ENCODE results near the gene SSNA1.

The SSNA1 gene

GRCh38 chr9:137204731-137205125, 16.3 kb downstream of the SSNA1 start:
- DNase-seq = no peak

GRCh38 chr9:137205126-137206069, 16.9 kb downstream of the SSNA1 start, which contains the start of the genes NDOR1 and TMEM203:
TSS of gene NDOR1 (plus strand) at chr9:137205700. CDS start at chr9:137205778, 78 bp downstream.
TSS of gene TMEM203 (minus strand) at chr9:137205648. CDS start at chr9:137205414, 234 bp downstream.
- no peak for DNase-seq

GRCh38 chr9:137206602-137207001, 18.1 kb downstream of the SSNA1 start:
- no peak for DNase-seq

- no peak for DNase-seq
Measured at GRCh38 chr9:137211532-137211931, 23.1 kb downstream of the SSNA1 start.

DNA sequence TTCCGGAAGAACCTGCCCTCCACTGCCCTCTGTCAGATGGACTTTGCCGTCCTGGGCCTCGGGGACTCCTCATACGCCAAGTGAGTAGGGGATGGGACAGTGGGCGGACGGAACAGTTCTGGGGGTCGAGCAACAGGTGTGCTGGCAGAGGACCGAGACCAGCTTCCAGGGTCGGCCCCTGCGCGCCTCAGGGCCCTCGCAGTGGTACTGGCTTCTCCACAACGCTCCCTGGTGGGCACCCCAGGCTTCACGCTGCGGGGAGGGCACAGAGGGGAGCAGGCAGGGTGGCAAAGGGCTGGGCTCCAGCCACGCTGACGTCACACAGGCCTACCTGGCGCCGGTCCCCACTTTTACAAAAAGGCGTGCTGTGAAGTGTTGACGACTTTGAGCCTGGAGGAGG, 24.0 kb downstream of the SSNA1 start:
- DNase-seq = no peak

- no peak for DNase-seq
Measured at GRCh38 chr9:137213160-137214060, 24.9 kb downstream of the SSNA1 start.

DNA sequence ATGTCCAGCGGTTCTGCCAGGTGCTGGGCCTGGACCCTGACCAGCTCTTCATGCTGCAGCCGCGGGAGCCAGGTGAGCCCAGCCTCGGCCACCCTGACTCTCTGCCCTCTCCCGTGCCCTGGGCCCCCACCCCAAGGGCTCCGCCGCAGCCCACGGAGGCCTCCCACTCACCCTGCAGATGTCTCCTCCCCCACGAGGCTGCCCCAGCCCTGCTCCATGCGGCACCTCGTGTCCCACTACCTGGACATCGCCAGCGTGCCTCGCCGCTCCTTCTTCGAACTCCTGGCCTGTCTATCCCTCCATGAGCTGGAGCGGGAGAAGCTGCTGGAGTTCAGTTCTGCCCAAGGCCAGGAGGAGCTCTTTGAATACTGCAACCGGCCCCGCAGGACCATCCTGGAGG, 26.1 kb downstream of the SSNA1 start:
- DNase-seq = no peak

GRCh38 chr9:137215196-137215986, 26.9 kb downstream of the SSNA1 start:
- no peak for DNase-seq

- no peak for DNase-seq
Measured at GRCh38 chr9:137216188-137216965, 27.9 kb downstream of the SSNA1 start.

GRCh38 chr9:137217276-137218211, 29.1 kb downstream of the SSNA1 start:
- DNase-seq = no peak

DNA sequence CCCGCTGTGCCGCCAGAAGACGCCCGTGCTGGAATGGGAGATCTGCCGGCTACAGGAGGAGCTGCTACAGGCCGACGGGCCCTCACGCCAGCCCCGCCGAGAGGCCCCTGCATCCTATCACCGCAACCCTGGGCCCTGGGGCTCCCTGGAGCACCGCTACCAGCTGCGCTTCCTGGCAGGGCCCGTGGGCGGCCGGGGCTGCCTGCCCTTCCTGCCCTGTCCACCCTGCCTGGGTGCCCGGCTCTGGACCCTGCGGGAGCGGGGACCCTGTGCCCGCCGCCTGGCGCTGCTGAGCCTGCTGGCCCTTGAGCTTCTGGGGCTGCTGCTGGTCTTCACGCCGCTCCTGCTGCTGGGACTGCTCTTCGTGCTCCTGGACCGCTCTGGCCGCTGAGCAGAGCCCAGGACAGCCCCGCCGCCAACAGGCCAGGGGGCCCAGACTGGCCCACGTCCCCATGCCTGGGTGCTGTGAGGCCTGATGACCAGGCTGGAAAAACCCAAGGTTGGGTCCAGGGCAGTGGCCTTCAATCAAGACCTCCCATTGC, 29.8 kb downstream of the SSNA1 start:
- no peak for DNase-seq

- no peak for DNase-seq
Measured at GRCh38 chr9:137218754-137219271, 30.3 kb downstream of the SSNA1 start.

DNA sequence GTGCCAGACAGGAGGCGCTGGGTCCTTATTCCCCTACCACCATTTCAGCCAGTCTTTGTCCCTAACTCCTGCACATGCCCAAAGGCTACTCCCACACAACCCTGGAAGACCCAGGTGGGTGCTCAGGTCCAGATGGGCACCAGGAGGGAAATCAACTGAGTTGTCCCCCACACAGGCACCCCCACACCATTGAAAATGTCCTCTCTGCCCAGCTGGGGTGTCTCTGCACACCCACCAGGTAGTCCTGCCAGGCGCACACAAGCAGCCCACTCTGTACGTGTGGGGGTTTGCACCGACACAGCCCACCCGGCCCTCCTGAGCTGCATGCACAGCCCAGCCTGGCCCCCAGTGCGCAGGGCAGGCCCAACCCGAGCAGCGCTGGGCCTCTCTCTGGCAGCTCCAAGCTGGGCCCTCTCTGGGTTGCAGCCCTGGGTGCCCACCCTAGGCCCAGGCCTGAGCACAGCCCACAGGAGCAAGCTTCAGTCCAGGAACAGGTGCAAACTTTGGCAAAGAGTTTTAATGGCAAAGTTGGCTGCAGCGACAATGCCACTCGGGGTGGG, 31.4 kb downstream of the SSNA1 start:
- no peak for DNase-seq

- no peak for DNase-seq
Measured at GRCh38 chr9:137220317-137221094, 32.0 kb downstream of the SSNA1 start.

DNA sequence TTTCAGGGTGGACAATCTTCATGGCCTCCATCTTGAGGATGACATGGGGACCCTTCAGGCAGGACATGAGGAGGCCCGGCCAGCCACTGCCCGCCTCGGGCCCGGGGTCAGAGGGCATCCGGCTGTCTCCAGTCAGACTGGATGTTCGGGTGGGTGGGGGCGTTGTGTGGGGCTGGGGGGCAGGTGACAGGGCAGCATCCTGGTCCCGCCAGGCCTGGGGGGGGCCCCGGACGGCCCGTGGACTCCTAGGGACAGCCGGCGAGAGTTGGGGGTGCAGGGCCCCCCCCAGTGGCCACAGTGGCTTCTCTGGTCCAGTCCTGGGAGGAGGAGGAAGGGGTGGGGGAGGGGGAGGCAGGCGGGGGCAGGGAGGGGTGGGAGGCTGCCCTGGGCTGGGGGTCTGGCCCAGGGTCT, 32.6 kb downstream of the SSNA1 start:
- no peak for DNase-seq

DNA sequence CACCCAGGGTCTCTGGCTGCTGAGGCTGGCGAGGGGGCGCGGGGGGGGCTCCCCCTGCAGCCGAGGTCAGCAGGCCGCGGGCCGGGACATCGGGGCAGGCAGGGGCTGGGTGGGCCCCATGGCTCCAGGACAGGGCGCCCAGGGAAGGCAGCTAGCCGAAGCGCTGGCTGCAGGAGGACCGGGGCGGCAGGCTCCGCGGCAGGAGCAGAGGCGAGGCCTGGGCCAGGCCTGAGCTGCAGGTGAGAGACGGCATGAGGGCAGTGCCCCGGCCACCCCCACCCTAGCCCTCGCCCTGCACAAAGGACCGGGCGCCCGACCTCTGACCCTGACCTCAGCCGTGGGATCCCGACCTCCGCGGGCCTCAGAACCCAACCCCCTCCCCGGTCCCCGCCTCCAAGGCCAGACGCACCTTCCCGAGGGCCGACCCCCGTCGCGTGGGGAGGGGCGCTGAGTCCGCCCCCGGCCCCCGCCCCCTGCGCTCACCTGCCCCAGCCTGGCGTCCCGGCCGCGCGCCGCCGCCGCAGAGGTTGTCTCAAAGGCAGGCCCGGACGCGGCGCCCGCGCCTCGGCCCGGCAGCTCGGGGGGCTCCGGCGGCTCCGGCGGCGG, 33.1 kb downstream of the SSNA1 start:
- no peak for DNase-seq

GRCh38 chr9:137222190-137223077, 34.0 kb downstream of the SSNA1 start, which contains the start of gene RNF208:
TSS of gene RNF208 (minus strand) at chr9:137222240. CDS start at chr9:137221212, 1,028 bp downstream.
- DNase-seq = no peak
